Pulmonary artery endothelial cell (primary cell): ENCODE results near the gene NR2F2. TPM values are rescaled to one million over a fixed set of nuclear protein-coding genes. Genes with fewer than 3 reads are reported as not detected.

Source experiments
- DNase-seq: peaks from one replicate; pipeline ENCODE4 v3.0.0-alpha.2; 2011; ENCODE audit warnings: low read depth, low spot score
- total RNA-seq: library from RNA; depleted of rRNA; stranded (reverse); fragments of >200 nt; gene quantifications from 2 replicates; pipeline ENCODE4 v1.2.3, GENCODE V29; 2014

NR2F2 gene
- total RNA-seq, 1 donor from 2014 or later = 13.6 TPM

DNA sequence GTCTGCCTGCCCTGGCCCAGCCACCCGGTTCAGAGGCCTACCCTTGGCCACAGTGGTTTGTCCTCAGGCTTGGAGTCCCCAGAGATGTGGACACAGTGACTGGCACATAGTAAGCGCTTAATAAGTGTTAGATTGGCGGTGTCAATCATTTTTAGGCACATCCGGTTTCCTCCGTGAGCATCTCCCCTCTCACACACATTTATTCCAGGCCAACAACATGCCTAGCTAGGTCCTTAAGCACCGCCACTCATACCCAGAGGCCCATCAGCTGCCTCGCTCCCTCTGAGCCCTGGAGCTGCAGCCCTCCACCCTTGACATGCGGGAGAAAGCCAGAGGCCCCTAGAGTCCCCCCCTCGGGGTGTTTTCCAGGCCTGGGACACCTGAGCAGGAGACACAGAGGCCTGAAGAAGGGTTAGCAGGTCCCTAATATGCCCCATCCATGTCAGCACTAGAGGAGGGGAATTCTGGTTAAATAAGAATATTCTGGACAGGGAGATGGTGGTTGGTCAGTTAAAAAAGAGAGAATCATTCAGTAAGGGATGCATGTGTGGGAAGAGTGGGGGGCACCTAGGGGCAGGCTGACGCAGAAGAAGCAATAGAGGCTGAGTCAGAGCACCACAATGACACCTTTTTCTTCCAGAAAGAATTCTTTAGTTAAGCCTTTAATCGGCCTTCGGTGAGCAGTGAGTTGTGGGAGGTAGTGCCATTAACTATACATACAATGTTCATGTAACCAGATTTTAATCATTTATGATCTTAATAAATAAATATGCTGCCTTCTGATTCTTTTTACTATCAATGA is 22.3 kb downstream of the NR2F2 start:
- no peak for DNase-seq

DNA sequence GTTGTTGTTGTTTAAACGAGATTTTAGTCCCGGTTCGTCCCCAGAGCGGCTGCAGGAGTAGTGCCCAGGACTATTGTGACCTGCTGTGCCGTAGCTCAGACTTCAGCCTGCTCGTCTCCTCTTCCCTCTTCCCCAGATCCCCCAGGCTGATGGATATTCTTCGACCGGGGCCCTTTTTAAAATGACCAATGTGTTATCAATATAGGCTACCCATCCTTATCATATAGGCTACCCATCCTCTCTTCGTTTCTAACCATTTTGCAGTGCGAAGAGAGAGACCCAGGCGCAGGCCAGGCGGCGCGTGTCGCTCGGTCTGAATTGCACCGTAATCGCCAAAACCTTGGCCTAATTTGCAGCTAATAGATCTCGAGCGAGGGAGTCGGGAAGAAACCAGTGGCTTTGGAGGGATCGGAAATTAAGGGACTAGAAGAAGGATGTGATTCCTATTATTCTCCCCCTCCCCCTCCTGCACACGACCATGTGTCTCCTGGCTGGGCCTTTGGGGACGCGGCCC is 23.0 kb downstream of the NR2F2 start:
- no peak for DNase-seq

DNA sequence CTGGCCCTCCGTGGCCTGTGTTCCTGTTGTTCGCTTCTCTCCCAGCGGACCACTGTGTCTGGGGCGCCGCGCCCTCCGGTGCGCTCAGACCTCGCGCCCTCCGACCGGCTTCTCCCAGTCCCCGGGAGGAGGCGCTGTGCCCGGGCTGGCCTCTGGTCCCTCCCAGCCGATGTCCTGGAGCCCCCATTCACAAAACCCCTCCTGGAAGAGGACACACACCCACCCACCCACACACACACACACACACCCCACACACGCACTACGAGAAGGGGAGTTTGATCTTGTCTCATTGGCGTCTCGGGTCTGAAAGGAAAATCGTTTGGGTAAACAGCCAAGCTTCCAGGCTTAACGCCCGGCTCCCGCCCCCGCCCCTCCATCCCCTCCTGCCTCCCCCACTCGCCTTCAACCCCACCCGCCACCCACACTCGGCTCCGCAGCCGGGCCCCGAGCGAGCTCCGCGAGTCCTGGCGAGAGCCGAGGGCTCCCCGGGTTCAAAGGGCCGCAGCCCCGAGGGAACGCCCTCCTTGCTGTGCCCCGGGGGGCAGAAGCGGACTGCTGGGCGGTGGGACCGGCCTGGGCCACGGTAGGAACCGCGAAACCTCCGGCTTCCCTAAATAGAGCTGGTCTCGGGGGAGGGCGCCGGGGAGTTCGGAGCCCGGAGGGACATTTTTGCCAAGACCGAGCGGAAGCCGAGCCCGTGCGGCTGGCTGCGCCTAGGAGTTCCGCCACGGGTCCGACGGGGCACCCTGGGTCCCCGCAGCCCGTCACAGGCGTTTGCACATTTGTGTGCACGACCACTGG is 23.6 kb downstream of the NR2F2 start:
- no peak for DNase-seq

DNA sequence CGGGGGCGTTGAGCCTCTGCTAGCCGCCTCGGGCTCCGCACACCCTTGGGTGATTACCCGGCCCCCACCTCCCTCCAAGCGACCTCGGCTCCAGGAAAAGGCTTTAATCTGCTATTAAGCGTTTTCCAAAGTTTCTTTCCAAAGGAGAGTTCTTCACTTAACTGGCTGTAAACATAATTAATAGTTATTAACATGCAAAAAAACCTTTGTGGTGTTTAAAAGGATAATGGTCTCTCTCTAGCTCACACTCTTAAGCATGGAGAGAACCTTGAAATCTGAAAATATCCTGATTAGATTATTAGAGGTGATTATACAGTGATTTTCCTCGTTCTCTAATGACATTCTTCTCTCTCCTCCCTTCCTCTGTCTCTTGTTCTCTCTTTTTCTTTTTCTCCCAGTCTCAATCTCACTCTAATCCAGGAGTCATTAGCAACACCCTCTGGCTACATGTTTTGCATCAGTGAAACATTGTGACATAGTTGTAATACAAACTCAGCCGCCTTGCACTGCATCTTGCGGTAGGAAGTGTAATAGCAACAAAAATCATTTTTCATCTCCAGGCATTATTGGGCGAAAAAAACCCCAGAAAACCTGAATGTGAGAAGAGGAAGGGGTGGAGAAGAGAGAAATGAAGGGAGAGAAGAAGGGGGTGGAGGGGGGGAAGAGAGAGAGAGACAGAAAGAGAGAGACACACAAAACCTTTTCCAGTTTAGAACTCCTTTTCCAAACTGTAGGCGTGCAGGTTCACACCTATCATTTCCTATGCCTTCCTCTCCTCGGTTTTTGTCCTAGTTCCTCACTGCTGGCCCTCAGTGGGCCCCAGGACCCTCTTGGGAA is 24.4 kb downstream of the NR2F2 start:
- no peak for DNase-seq

DNA sequence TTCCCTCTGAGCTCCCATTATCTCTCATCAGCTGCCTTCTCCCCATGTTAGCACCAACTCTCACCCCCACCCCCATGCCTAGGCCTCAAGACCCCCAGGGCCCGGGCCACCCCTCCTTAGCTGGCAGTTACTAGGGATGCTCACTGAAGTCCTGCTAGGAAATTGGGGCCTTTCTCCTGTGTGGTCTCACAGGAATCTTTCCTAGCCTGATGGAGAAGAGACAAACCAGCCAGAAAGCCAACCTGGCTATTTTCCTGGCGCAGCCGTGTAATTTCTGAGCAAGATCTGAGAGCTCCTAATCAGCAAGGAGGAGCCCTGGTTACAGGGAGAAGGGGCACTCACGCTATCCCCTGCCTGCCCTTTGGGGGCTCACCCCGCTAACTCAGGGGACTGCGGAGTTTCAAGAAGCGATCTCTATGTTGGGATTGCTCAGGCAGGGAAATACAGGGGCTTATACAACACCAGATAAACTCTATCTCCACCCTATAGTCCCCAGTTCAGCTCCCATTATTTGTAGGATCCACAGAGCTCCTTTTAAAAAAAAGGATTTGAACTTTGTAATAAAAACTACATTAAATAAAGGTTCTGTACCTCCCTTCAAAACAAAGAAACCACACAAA is 25.2 kb downstream of the NR2F2 start:
- no peak for DNase-seq

DNA sequence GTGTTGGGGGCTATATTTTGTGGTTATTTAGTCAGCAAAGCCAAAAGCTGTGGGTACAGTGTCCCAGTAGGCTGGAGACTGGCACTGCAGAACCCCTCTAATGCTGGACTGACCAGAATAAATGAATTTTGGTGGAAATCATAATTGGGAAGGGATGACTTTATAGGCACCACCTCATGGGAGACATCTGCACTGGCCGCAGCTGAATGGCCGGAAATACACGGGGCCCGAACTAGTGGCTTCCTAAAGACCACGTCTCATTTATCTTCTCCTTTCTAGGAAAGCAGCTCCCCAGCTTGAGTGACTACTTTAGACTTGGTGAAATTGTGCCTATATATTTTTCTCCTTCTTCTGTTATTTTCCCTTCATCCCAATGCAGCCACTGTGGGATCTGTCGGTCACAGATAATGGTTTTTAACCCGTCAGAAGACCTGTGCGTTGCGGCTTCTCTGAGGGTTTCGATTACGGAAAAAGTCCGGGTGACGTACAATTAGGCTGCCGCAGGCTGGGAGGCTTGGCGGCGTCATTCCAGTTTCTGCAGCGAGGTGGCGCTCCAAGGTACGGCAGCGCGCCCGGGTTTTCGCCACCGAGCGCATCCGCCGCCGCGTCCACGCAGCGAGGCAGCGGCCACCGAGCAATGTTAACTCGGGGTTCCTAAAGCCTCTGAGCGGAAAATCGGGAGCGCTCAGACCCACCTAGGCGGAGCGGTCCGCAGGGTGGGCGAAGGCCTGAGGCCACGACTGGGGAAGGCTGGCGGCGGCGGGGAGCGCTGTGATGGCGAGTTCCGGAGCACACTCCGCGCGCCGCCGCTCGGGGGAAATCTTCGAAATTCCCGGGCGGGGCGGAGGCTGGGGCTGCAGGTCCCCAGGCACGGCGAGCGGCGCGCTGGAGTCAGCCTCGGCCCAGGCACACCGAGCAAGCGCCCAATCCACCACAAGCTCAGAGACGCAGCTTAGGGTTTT is 26.3 kb downstream of the NR2F2 start:
- DNase-seq = no peak

DNA sequence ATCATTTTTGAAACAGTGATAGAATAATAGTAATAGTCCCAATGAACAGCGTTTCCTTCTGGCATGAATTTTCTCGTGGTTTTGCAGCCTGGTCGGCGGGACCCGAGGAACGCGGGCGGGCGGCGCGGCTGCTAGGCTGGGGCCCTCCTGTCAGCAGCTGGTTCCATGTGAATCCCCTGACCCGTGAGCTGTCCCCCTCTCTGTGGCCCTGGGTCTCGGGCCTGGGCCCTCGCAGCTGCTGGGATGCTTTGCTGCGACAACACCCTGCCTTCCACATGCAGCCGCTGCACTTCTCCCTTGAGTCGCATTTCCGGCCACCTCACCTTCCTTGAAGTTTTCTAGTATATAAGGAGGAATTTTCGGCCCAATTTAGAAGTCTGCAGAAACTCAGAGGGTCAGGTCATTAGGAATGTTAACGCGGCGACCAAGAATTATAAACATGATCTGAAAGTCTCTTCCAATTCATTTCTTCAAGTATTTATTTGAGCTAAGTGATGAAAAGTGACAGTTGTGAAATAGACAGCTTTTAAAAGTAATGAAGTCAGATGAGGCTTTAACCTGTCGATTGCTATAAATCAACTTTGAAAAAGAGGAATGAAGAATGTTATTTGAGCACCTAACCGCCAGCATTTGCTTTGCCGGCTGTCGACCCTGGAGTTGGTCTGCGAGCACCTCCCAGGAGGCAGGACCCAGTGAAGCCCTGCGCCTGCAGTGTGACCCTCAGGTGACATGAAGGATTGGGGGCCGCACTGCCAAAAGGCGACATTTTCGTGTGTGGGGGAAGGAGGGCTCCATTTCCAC is 27.7 kb downstream of the NR2F2 start:
- DNase-seq = no peak

DNA sequence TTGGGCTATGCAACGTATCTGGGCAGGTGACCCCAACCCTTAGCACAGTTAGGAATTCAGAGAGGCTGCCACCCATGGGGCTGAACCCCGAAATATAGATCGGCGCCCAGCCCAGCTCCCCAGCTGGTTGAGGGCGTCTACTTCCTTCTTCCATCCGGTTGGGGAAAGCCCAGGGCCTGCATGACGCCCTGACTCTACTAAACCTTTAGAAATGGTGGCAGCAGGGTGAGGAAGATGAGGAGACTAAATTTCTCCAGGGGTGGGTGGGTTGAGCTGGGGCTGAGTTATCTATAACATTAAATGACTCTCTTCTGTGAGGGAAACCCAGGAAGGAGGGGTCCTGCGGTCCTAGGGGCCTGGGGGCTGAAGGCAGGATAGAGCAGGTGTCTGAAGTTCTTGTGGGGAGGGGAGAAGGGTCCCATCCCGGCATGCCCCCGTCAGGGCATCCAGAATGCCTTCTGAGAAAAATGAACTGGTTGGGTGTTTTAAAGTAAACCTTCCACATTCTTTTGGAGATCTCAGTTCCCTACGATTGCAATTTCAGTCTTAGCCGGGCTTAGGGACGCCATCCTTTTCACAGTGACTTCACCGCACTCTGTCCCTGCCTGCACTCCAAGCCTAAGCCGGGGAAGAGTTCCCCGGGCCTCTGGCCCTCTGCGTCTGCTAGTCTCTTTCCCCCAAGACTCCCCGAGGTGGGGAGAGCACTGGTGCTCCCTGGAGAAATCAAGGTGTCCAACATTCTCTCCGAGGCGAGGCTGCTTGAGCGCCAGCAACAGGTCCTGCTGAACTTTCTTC is 28.5 kb downstream of the NR2F2 start:
- no peak for DNase-seq

DNA sequence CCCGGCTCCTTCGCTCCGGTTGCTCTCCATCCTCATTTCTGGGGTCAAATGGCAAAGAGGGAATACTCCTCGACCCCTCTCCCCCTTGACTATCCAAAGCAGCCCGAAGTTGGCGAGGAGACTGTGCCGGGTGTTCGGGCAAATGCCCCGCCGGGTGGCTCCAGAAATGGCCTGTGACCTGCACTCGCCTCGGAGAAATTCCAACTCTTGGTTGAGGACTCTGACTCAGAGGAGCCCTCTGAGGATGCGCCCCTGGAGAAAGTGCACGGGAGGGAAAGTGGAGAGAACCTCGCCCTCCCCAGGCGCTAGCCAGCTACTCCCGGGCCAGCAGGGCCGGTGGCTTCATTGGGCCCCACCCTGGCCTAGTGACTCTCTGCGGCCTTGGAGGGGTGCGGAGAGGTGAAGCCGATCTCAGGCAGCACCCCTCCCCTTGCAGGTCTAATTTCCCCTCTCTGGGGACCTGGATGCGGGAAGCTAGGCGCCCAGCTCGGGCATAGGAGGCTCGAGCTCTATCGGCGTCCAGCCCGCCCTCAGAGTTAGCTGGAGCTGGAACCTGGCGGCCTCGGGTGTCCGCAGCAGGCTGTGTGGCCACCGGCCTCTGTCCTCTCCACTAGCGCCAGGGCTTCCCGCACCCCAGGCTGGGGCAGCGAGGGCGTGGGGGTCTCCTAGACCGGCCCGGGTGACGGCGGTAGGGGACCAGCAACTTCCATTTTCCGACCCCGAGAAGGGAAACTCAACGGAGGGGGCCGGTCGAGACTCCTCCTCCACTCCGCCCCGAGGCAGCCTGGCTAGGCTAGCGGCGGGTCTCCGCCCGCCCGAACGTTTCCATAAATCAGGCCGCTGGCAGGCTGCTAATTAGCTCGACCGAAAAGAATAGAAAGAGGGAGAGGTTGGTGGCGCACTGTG is 29.4 kb downstream of the NR2F2 start:
- no peak for DNase-seq

DNA sequence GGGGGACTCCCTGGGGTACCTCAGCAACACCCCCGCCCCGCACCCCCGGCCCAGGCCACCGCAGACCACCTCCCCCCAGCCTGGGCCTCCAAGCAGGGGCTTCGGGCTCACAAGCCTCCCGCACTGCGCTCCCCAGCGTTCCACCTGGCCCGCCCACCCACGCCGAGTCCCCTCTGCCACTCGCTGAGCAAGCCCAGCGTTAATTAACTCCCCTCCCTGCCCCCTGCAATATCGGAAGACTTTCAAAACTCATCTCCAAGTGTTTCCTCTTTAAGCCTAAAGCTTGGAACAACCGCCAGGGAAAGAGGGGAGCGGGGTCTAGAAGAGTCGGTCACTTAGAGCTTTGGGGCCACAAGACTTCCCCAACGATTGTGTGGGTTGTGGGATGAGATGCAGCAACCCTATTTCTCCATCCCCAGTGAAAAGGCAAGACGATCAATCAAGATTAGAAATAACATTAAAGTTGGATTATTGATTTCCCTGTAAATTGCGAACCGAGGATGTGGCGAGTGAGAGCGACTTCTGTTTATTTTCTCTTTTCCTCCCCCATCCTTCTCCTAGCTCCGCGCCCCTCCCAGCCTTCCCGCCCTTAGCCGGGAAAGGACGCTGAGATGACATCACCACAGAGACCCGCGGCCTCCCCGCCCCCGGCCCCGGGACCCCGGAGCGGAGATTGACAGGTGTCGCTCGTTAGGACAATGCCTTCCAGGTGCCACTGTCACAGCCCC is 30.2 kb downstream of the NR2F2 start:
- no peak for DNase-seq

DNA sequence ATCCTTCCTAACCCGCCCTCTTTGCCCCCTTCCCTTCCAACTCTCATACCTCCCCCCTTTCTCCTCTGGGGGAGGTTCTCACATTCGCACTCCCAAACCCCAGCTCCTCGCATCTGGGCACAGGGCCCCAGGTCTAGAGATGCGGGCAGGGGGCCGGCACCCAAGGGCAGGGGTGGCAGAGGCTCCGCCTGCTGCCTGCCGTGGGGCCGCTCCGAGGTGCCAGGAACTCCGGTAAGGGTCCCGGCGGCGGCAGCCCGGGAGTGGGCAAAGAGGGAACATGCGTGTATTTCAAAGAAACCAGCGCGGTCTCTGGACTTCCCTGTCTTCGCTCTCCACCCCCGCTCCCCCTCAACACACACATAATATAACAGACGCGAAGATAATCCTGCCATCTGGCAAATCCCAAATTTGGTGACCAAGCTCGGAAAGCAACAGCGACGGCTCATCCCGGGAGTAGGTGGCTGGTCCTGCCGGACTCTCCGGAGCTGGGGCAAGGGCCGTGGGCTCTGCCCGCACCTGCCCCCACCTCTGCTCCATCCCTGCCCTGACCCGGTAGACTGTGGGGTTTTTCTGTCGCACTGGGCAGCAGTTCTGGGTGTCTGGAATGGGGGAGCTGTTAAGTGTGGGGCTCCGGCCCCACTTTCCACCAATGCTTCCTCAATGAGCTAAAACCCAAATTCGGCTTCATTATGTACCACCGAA is 31.0 kb downstream of the NR2F2 start:
- DNase-seq = no peak

DNA sequence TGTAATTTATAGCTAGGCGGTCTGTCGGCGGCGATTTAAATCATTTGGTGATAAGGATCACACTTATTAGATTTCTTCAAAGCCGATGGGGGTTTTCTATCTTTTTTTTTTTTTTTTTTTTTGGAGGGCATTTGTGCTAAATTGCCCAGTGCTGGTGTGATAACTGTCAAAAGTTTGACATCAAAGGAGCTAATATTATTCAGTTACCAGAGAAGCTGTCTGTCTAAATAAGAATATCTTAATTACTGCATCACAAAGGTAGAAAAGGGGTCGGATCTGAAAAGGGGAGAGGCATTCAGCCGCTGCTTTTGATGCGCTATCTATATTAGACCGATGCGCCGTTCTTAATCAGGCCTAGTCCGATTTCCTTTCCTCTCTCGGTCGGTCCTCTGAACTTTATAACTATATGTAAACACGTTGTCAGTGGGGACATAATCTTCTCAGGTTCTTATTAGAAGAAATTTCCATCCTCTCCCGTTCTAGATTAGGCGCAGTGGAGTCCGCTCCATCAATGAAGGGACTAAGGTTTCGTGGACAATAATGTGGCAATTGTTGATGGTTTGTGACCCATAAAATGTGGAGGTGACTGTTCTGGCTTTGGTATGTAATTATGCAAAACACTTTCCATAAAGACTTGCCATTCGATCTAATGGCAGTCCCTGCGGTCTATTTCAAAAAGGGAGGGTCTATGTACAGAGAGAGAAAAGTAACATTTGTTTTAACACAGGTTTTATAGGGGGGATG is 31.7 kb downstream of the NR2F2 start:
- no peak for DNase-seq

DNA sequence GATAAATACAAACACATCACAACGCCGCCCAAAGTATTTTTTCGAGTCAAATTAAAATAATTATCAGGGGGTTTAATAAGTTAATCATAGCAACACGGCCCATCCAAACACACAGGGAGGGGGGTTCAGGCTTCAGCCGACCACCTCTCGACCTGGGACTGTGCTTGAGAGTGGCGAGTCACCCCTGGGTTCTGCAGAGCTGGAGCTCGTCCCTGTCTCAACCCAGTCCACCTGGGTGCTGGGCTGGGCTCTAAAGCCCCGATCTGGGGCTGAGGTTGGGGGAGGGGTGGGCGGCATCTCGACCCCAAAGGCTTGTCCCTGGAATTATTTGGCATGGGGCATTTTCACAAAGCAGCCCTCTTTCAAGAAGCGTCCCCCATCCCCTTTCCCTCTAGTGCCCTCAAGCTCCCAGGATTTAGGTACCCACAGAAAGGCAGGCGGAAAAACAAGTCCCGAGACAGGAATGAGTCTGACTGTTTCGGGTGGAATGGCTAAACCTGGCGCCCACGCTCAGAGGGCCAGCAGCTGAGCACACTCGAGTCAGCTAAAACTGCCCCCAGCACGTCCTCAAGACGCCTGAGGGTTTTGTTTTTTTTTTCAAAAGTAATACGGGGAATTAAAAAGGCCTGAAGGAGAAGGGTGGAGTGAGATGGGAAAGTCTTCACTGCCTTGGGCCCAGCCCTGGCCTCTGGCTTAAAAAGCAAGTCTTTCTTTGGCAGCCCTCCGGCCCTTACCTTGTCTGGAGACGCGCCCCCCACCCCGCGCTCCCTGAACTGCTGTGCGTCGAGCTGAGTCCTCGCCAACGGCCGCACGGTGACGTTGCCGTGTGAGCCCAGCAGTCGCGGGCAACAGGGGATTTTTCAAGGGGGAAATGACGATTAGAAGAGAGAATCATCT is 32.5 kb downstream of the NR2F2 start:
- DNase-seq = no peak

DNA sequence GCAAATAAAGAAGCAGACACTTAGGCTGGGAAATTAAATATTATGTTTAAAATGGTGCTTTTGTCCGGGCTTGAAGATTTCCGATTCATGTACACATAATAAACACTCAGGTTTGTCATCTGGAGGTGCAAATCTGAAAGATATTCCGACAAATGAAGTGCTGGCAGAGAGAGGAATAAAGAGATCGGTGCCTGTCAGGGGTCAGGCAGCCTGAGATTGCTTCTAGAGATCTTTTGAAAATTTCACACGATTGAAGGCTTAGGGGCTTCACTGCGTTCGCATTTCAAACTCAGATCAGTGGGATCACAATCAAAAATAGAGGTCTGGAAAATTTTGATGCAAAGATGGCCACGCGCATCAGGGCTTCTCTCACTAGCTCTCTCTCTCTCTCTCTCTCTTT is 33.2 kb downstream of the NR2F2 start:
- no peak for DNase-seq
